ENCODE measurements around the gene CRYGA. TPM values are rescaled to one million over a fixed set of nuclear protein-coding genes. Genes with fewer than 3 reads are reported as not detected.

CRYGA gene, protein sequence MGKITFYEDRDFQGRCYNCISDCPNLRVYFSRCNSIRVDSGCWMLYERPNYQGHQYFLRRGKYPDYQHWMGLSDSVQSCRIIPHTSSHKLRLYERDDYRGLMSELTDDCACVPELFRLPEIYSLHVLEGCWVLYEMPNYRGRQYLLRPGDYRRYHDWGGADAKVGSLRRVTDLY
- not detected for total RNA-seq

DNA sequence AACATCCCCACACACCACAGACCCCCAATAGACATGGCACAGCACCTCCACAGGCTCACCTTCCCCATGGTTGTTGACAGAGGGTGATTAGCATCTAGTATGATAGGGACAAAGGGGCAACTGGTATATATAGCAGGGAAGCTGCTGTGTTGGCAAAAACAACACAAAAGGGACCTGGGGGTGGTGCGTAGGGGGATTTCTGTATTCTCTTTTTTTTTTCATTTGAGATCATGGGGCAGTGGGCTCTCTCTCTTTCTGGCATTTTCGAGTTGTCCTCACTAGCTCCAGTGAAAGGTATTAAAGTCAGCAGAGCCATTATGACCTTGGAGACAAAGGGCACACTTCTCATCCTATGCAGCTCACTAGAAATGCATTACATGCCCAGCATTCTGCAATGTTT is at the start of gene CRYGA:
Gene CRYGA, minus strand, starts transcription at position 101 of the 400 bp plus-strand sequence. Its CDS starts 33 bp downstream, at position 68.
- Mint-ChIP-seq H3K4me3 (no peak within 1 kb of the TSS), H3K27me3 (peaks cover 13% of the 10 kb centered on the region), H3K4me1 (no peaks in the 10 kb centered on the region), H3K27ac (no peak within 1 kb of the TSS), H3K36me3 (ENCODE audit: low read depth) (no peaks in the 10 kb centered on the region), H3K9me3 (no peaks in the 10 kb centered on the region)
- no peak for ATAC-seq (replicated peaks)

DNA sequence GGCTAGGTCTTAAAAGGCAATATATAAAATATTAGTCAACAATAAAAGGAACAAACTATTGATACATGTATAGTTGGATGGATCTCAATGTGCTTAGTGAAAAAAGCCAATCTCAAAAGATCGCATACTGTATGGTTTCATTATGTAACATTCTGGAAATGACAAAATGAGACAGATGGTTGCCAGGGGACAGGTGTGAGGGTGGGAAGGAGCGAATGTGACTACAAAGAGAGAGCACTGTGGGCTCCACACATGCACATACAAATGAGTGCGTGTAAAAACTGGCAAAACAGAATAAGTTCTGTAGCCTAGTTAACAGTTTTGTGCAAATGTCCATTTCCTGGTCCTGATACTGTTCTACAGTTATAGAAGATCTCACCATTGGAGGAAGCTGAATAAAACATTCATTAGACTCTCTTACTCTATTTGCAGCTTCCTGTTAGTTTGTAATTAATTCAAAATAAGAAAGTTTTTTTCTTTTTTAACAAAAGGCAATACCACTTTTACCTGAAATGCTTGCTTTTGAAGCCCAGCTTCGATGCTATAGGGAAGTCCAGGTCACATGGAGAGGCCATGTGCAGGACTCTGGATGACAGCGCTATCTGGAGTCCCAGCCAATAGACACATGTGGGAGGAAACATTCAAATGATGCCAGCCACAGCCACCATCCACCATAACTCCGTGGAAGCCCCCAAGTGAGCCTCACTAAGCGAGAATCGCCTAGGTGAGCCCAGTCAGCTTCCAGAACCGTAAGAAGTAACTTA is 47.5 kb upstream of the CRYGA start:
- H3K36me3 Mint-ChIP-seq (ENCODE audit: low read depth): no peaks in the 10 kb centered on the region
- no peaks in the 10 kb centered on the region for H3K9me3 Mint-ChIP-seq
- peaks cover 8% of the 10 kb centered on the region for H3K27me3 Mint-ChIP-seq
- H3K4me1 Mint-ChIP-seq: no peaks in the 10 kb centered on the region
- H3K27ac Mint-ChIP-seq: no peak overlapping the region
- ATAC-seq (replicated peaks): no peak
- no peak overlapping the region for H3K4me3 Mint-ChIP-seq

DNA sequence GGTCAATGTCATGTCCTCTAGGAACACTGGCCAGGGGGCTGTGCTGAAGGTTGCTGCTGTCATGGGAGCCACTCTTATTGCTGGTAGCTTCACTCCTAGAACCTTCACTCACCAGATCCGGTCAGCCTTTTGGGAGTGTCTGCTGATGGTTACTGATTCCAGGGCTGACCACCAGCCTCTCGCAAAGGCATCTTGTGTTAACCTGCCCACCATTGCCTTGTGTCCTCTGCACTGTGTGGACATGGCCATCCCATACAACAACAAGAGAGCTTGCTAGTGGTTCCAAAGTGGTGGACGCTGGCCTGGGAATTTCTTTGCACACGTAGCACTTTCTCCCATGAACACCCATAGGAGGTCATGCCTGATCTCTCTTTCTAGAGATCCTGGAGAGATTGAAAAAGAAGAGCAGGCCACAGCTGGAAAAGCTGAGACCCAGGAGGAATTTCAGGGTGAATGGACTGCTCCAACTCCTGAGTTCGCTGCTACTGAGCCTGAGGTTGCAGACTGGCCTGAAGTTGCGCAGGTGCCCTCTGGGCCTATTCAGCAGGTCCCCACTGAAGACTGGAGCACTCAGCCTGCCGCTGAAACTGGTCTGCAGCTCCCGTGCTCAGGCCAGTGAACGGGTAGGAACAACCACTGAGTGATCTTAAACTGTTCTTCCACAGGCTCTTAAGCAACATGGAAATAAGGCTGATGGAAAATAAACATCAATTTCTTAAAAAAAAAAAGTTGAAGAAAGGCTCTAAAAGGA is 45.1 kb upstream of the CRYGA start:
- no peaks in the 10 kb centered on the region for H3K36me3 Mint-ChIP-seq (ENCODE audit: low read depth)
- ATAC-seq (replicated peaks): no peak
- no peak overlapping the region for H3K27ac Mint-ChIP-seq
- H3K9me3 Mint-ChIP-seq: no peaks in the 10 kb centered on the region
- H3K4me1 Mint-ChIP-seq: no peaks in the 10 kb centered on the region
- H3K27me3 Mint-ChIP-seq: peaks cover 8% of the 10 kb centered on the region
- H3K4me3 Mint-ChIP-seq: no peak overlapping the region

DNA sequence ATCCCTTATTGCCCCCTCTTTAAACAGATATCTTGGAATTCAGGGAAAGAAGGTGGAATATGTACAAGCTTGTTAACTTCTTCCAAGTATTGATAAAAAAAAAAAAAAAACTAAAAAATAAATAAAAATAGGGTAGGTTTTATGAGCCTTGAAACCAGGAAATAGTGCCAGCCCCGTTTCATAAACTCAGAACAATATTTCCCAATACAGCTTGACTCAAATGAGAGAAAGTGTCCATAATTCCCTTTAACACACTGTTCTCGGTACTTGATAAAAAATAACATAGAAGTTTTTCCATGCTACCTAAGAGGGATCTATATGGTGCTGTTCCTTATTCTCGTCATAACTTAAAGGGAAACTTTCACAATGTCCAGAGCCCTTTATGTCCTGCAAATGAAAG is 44.4 kb upstream of the CRYGA start:
- Mint-ChIP-seq H3K27me3 (peaks cover 8% of the 10 kb centered on the region), H3K4me3 (no peak overlapping the region), H3K27ac (no peak overlapping the region), H3K9me3 (no peaks in the 10 kb centered on the region), H3K36me3 (ENCODE audit: low read depth) (no peaks in the 10 kb centered on the region), H3K4me1 (no peaks in the 10 kb centered on the region)
- no peak for ATAC-seq (replicated peaks)

DNA sequence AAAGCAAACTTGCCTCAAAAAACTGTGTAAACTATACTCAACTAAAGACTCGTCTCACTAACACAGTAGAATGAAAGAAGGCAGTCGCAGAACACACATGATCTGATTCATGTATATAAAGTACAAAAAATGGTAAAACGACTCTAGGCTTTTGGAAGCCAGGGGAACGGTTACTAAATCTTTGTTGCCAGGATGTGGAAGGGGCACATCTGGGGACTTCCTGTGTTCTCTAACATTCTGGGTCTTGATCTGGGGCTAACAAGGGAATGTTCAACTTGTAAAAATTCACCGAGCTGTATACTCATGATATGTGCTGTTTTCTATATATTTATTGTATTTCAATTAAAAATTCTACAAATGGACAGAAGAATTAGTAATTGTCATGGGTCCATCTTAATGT is 40.8 kb upstream of the CRYGA start:
- peaks cover 7% of the 10 kb centered on the region for H3K27me3 Mint-ChIP-seq

DNA sequence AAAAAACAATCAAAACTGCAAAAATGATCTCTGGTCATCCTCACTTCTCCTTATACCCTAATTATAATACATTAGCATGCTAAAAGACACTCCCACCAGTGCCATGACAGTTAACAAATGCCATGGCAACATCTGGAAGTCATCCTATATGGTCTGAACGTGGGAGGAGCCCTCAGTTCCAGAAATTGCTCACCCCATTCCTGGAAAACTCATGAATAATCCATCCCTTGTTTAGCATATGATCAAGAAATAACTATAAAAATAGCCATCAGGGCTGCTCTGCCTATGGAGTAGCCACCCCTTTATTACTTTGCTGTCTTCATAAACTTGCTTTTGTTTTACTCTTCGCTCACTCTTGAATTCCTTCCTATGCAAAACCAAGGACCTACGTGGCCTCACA is 32.1 kb upstream of the CRYGA start:
- no peak for ATAC-seq (replicated peaks)
- Mint-ChIP-seq H3K4me3 (no peak overlapping the region), H3K9me3 (no peaks in the 10 kb centered on the region), H3K27me3 (no peaks in the 10 kb centered on the region), H3K27ac (no peak overlapping the region), H3K36me3 (ENCODE audit: low read depth) (no peaks in the 10 kb centered on the region), H3K4me1 (no peaks in the 10 kb centered on the region)

More for the DNA sequence above, 40.8 kb upstream of the CRYGA start:
- ATAC-seq (replicated peaks): no peak
- H3K36me3 Mint-ChIP-seq (ENCODE audit: low read depth): no peaks in the 10 kb centered on the region
- H3K4me3 Mint-ChIP-seq: no peak overlapping the region
- no peaks in the 10 kb centered on the region for H3K4me1 Mint-ChIP-seq
- H3K27ac Mint-ChIP-seq: no peak overlapping the region
- no peaks in the 10 kb centered on the region for H3K9me3 Mint-ChIP-seq

DNA sequence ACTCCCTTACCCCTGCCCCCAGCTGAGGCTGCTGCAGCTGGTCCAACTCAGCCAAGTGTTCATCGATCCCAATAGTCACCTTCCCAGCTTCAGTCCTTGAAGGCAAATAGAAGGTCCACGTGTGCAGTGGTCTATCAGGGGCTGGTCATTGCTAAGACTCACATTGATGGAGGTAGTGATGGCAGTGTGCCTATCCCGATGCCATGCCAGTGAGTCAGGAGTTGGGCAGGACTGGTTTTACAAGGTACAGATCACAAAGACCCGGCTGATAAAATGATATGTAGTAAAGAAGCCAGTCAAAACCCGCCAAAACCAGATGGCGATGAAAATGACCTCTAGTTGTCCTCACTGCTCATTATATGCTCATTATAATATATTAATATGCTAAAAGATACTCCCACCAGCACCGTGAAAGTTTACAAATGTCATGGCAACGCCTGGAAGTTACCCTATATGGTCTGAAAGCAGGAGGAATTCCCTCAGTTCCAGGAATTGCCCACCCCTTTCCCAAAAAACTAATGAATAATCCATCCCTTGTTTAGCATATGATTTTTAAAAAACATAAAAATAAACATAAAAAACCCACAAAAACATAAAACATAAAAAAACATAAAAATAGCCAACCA is 29.3 kb upstream of the CRYGA start:
- no peak overlapping the region for H3K27ac Mint-ChIP-seq
- ATAC-seq (replicated peaks): no peak
- H3K4me1 Mint-ChIP-seq: no peaks in the 10 kb centered on the region
- no peaks in the 10 kb centered on the region for H3K27me3 Mint-ChIP-seq
- H3K36me3 Mint-ChIP-seq (ENCODE audit: low read depth): no peaks in the 10 kb centered on the region
- no peak overlapping the region for H3K4me3 Mint-ChIP-seq
- H3K9me3 Mint-ChIP-seq: no peaks in the 10 kb centered on the region

DNA sequence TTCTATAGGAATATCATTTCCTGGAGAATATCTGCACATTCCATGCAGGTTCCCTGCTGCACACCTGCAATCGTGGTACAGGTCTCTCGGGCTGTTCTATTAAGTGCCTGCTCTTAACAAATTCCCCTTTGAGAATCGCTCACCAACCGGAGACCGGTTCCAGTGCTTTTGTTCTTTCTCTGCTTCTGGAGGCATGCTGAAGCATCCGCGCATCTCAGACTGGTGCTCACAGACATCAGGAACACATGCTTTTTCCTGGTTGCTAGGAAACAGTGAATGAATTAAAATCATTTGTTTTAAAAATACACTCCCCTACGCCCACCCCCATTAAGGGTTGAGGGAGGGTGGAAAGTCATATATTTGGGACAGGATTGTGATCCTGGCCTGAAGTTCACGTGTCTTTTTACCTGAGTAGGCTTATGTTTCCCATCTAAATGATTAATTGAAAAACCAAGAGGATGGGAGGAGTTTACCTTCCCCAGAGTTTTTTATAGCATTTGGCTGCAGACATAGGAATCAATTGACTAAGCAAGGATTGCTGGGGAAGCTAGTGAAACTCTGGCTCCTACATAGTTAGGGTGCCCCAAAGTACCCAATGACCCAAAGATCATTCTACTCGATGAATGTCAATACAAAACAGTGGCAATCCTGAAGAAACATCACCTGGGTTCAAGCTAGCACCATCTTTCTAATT is 26.6 kb upstream of the CRYGA start, which contains the start of gene C2orf80:
Gene C2orf80, minus strand, starts transcription at position 221 of the 694 bp plus-strand sequence. CDS start 3,044 bp downstream, outside the sequence.
- ATAC-seq (replicated peaks): no peak
- H3K4me1 Mint-ChIP-seq: no peaks in the 10 kb centered on the region
- H3K9me3 Mint-ChIP-seq: no peaks in the 10 kb centered on the region
- H3K27ac Mint-ChIP-seq: no peak within 1 kb of the TSS
- no peaks in the 10 kb centered on the region for H3K36me3 Mint-ChIP-seq (ENCODE audit: low read depth)
- H3K27me3 Mint-ChIP-seq: no peaks in the 10 kb centered on the region
- no peak within 1 kb of the TSS for H3K4me3 Mint-ChIP-seq

DNA sequence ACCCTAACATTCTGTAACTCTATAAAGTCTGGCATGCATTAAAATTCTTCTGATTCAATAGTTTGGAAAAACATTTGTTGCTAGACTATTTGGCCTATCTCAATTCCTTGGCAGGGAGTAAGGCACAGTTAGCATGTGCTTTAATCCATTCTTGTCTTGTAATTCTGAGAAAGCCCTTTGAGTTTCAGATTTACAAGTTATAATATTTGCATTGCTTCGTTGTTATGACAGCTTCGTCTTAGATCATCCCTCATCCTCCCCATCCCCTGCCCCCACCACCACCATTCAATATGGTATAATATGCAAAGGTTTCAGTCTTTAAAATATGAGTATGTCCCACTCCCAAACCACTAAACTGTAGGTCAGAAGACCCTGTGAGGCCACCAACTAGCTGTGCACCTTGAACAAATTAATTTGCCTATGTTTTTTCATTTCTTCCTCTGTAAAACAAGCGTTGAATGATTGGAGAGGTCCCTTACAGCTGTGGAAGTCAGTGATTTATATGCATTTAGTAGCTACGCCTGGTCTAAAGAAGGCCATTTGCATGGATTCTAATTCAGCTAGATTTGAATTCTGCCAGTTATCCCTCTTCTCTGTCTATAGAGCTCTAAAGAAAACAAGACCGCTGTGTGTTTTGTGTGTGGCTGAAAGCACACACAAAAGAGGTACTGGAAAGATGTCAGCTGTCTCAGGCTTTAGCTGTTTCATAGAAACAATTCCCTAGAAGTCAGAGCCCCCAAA is 25.9 kb upstream of the CRYGA start:
- Mint-ChIP-seq H3K4me1 (no peaks in the 10 kb centered on the region), H3K27me3 (peaks cover 3% of the 10 kb centered on the region), H3K4me3 (no peak overlapping the region), H3K9me3 (no peaks in the 10 kb centered on the region), H3K36me3 (ENCODE audit: low read depth) (no peaks in the 10 kb centered on the region), H3K27ac (no peak overlapping the region)
- no peak for ATAC-seq (replicated peaks)

DNA sequence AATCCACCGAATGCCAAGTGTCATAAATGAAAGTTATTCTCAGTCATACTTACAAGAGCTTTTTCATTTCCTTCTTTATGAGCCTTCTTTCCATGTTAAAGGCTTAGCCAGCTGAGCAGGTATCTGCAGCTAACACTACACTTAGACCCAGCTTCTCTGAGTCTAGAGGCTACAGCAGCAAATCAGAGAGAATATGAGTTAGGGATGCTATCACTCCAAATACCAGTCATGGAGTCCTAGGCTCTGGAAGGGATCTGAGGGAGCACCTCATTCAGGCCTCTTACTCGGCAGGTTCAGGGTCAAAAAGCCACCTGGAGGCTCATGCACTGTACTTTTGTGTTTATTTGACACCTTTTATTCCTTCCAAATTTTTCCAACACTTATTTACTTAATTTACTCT is 23.5 kb upstream of the CRYGA start:
- Mint-ChIP-seq H3K27me3 (peaks cover 9% of the 10 kb centered on the region), H3K4me1 (no peaks in the 10 kb centered on the region), H3K4me3 (no peak overlapping the region), H3K36me3 (ENCODE audit: low read depth) (no peaks in the 10 kb centered on the region), H3K9me3 (no peaks in the 10 kb centered on the region), H3K27ac (no peak overlapping the region)
- ATAC-seq (replicated peaks): no peak

DNA sequence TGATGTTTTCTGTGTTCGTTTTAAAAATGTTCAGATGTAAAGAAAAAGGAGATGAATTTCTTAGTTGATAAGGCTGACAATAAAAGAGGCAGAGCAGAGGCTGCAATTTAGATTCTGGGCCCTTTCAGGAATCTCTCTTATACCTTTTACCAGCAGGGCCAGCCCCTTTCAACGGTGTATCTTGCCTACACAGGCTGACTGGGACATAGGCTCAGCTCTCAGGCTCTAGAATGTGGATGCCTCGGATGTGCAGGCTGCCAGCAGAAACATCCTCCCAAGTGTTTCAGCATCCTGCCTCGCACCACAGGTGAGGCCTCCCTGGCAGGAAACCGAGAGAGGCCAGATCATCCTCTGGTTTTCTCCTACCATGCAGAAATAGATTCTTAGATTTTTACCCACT is 23.1 kb upstream of the CRYGA start:
- no peak for ATAC-seq (replicated peaks)
- H3K36me3 Mint-ChIP-seq (ENCODE audit: low read depth): no peaks in the 10 kb centered on the region
- no peaks in the 10 kb centered on the region for H3K9me3 Mint-ChIP-seq
- H3K27ac Mint-ChIP-seq: no peak overlapping the region
- peaks cover 9% of the 10 kb centered on the region for H3K27me3 Mint-ChIP-seq
- H3K4me1 Mint-ChIP-seq: no peaks in the 10 kb centered on the region
- no peak overlapping the region for H3K4me3 Mint-ChIP-seq

DNA sequence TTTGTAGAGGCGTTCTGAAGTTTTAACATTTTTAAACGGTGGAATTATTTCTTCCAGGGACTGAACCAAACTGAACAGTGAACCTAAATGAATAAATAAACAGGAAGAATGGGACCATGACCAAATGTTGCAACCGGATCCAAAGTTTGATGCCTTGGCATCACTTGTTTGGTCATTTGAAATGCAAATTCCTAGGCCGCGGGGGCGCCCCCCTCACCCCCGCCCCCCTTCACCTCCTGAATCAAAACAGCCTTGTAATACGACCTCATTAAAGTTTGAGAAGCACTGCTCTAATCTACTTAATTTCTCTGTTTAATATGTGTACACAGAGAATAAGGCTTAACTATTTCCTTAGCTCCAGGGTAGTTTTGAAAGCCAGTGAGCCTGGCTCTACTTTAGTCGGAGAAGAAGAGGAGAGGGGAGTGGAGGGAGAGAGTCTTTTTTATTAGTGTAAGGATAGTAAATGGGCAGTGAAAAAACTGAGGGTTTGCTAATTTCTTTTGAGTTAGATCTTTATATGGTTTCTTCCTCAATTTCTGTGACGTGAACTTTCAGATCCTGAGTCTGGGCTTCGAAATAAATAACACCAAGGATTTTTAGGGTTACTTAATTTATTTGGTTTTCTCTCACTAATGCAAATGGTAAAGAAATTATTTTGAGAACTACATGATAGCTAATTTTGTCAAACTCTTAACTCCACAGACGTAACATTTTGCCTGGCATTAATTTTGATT is 20.8 kb upstream of the CRYGA start:
- no peaks in the 10 kb centered on the region for H3K9me3 Mint-ChIP-seq
- H3K4me1 Mint-ChIP-seq: no peaks in the 10 kb centered on the region
- no peak overlapping the region for H3K4me3 Mint-ChIP-seq
- ATAC-seq (replicated peaks): no peak
- H3K36me3 Mint-ChIP-seq (ENCODE audit: low read depth): no peaks in the 10 kb centered on the region
- peaks cover 9% of the 10 kb centered on the region for H3K27me3 Mint-ChIP-seq
- no peak overlapping the region for H3K27ac Mint-ChIP-seq

DNA sequence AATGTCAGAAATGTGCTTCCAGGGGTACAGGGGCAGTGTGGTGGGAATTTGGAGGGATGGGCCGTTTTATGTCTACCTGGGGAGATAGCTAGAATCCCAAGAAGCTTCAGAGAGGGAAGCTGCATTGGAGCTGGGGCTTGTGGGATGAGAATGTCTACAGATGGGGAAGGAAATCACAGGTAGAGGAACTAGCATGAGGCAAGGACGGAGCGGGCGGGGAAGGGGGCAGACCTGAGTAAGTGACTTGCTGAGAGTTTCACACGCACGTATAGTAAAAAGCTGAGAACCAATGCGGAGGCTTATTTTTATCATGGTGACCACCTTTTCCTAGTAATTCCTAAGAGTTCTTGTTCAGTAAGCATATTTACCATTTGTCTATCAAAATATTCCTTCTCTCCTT is 20.1 kb upstream of the CRYGA start:
- Mint-ChIP-seq H3K36me3 (ENCODE audit: low read depth) (no peaks in the 10 kb centered on the region), H3K4me3 (no peak overlapping the region), H3K27me3 (peaks cover 9% of the 10 kb centered on the region), H3K4me1 (no peaks in the 10 kb centered on the region), H3K27ac (no peak overlapping the region), H3K9me3 (no peaks in the 10 kb centered on the region)
- ATAC-seq (replicated peaks): no peak
